DND-41 (cell line): Measurements from ENCODE around the gene MBP.

Experiments
- EZH2 ChIP-seq: IDR thresholded peaks from 3 replicates; pipeline ENCODE4 v1.6.1; 2012; ENCODE audit warnings: borderline replicate concordance, low read depth, mild to moderate bottlenecking, moderate library complexity, low read length, inconsistent platforms; ENCODE audit not compliant: severe bottlenecking
- TF ChIP-seq, protein P1 (sequence below): IDR thresholded peaks from 2 replicates; pipeline ENCODE4 v1.5.1; 2012; ENCODE audit warnings: borderline replicate concordance, low read length, moderate library complexity, mild to moderate bottlenecking; ENCODE audit not compliant: poor library complexity, severe bottlenecking; ENCODE audit errors: extremely low read depth

DNA sequence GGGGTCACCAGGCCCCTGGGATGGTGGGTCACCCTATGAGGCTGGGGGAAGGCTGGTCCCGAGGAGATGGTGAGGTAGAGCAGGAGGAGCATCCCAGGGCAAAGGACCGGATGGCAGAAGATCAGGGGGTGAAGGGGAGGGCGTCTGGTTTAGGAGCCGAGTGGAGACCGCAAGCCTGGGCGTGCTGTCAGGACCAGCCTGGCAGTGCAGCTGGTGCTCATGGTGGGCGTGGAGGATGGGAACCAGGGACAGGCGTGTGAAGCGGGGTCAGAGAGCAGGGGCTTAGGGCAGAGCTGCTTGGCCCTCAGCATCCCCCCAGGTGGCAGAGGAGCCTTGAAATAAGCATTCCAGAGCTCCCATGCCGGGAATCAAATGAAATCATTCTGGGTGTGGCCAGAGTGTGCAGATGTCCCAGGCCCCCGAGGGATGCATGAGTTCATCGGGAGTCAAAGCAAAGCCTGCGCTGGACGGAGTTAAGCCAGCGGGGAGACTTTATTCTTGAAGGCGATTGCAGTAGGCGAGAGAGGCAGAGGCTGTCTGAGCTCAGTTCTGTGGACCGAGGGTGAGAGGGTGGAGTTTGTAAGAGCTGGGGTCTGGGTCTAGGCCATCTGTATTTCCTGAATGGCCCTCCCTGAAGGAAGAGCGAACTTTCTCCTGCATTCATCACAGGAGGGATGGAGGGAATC, 33.1 kb upstream of the MBP start:
- TF ChIP-seq, protein P1, sequence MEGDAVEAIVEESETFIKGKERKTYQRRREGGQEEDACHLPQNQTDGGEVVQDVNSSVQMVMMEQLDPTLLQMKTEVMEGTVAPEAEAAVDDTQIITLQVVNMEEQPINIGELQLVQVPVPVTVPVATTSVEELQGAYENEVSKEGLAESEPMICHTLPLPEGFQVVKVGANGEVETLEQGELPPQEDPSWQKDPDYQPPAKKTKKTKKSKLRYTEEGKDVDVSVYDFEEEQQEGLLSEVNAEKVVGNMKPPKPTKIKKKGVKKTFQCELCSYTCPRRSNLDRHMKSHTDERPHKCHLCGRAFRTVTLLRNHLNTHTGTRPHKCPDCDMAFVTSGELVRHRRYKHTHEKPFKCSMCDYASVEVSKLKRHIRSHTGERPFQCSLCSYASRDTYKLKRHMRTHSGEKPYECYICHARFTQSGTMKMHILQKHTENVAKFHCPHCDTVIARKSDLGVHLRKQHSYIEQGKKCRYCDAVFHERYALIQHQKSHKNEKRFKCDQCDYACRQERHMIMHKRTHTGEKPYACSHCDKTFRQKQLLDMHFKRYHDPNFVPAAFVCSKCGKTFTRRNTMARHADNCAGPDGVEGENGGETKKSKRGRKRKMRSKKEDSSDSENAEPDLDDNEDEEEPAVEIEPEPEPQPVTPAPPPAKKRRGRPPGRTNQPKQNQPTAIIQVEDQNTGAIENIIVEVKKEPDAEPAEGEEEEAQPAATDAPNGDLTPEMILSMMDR = no peak
- TF ChIP-seq EZH2 = no peak
